ENCODE data around the gene PRUNE2.
A peak's percentile ranks its signal among the peaks of the same experiment; 100 is the strongest.

PRUNE2 gene

DNA sequence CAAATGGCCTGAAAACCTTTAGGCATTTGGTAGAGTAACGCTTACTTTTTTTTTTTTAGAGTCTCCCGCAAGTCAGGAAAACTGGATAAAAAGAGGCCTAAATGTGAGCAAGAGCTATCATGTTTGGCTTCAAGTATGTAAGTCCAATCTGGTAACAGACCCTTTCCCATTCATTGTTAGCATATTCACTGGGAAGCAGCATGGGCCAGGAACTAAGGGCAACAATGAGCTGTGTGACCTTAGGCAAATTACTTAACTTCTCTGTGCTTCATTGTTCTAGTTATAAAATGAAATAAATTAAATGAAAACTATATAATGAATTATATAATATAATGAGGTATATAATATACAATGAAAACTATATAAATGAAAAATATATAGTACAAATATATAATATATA lies 256.0 kb downstream of the PRUNE2 start:
- no peak for DNase-seq

- peak; percentile 86 for DNase-seq
These were observed 259.7 kb downstream of the PRUNE2 start for GRCh38 chr9:76646249-76646648.

- DNase-seq, result no peak
These were observed 261.2 kb downstream of the PRUNE2 start for GRCh38 chr9:76644647-76645250.

- no peak for DNase-seq
These were observed 261.7 kb downstream of the PRUNE2 start for GRCh38 chr9:76644171-76644570.

GRCh38 chr9:76643399-76644117 lies 262.4 kb downstream of the PRUNE2 start:
- DNase-seq, result no peak

GRCh38 chr9:76642701-76643209 lies 263.2 kb downstream of the PRUNE2 start:
- no peak for DNase-seq

DNA sequence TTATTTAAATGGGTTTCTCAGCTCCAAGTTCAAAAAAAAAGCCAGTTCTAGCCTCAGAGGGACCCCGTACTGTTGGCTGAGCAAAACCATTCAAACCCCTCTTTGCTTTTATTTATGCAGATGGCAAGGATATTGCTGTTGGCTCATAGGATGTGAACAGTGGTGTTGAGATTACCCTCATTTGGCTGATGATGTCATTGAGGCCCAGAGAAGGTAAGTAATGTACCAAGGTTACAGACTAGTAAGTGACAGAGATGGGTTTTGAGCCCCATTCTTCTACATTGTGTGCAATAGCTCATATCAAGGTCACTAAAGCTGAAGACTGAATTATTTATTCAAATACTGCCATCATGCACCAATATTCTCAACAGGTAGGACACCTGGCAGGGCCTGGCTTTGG lies 263.8 kb downstream of the PRUNE2 start:
- DNase-seq, result no peak

- DNase-seq, result no peak
These were observed 267.9 kb downstream of the PRUNE2 start for GRCh38 chr9:76638001-76638400.

- DNase-seq, result no peak
These were observed 268.5 kb downstream of the PRUNE2 start for GRCh38 chr9:76637416-76637815.

- DNase-seq, result no peak
These were observed 271.4 kb downstream of the PRUNE2 start for GRCh38 chr9:76634356-76635054.

DNA sequence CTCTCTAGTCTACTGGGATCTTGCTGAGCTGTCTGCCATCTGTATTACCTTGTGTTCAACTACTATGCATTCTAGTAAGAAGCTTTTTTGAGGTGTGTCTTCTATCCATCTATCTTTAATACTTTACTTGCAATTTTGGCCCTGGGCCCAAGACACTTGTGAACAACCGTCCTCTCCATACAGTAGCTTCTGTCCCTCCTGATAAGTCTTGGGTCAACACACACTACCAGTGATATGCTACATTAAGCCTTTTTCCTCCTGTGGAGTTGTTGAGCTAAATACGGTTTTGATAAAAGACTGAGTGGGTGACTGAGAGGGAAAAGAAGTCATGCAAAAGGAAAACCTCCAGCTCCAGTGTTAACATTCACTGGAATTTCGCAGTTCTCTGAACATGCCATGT lies 275.0 kb downstream of the PRUNE2 start:
- no peak for DNase-seq

DNA sequence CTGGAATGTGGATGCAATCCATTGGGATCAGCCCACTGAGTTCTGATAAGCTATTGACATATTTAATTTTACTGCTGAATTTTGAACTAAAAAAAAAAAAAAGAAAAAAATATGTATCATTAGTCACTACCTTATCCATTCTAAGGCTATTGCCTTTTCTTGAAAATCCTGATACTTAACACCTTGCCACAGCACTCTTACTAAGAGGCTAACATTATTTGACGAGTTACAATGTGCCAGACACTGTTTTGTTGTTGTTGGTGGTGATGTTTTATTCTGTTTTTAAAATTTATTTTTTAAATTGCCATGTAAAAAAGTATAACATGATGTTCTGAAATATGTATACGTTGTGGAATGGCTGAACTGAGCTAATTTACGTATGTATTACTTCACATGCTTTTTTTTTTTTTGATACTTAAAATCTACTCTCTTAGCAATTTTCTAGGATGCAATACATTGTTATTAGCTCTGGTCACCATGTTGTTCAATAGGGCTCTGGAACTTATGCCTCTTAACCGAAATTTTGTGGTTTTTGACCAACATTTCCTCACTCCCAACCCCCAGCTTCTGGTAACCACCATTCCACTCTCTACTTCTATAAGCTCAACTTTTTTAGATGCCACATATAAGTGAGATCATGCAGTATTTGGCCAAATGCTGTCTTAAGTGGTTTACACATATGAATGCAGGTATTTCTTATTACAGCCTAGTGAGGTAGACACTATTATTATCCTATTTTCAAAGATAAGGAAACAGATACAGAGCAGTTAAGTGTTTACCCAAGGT lies 276.5 kb downstream of the PRUNE2 start:
- no peak for DNase-seq

GRCh38 chr9:76628155-76628554 lies 277.8 kb downstream of the PRUNE2 start:
- DNase-seq, result no peak

GRCh38 chr9:76626980-76627379 lies 278.9 kb downstream of the PRUNE2 start:
- no peak for DNase-seq

DNA sequence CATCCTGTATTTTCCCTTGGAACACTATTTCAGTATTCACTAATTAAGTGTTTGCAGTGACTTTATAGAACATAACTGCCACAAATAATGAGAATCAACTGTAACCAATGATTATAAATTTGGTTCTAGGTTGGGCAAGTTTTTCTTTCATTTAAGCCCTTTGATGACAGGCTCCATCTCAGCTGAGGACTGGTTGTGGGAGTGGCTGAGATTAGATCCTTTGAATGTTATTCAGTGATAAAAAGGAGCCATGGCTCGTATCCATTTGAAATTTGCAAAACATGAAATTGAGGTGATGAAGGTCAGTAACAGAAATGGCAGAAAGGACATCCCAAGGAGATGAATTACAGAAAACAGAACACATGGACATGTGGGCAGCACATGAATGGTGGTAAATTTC lies 279.8 kb downstream of the PRUNE2 start:
- DNase-seq, result no peak

- DNase-seq, result no peak
These were observed 281.4 kb downstream of the PRUNE2 start for GRCh38 chr9:76624391-76625048.

DNA sequence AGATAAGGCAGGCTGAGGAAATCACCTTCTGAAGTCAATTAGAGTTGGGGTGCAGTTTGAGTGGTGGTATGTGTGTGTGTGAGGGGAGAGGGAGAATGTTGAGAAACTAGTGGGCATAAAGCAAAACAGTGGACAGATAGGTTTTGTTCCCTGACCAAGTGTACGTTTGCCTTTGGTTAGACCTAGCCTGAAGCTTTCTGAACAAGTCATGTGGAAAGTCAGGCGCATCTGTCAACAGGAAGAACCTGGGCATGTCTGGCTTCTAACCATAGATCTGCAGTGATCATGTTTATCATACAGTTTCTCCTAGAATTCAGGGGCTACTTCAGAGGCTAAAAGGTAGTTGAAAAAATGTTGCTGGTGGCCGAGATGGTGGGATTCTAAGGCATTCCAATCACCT lies 284.9 kb downstream of the PRUNE2 start:
- DNase-seq, result no peak

- DNase-seq, result no peak
These were observed 285.3 kb downstream of the PRUNE2 start for GRCh38 chr9:76620581-76620980.

DNA sequence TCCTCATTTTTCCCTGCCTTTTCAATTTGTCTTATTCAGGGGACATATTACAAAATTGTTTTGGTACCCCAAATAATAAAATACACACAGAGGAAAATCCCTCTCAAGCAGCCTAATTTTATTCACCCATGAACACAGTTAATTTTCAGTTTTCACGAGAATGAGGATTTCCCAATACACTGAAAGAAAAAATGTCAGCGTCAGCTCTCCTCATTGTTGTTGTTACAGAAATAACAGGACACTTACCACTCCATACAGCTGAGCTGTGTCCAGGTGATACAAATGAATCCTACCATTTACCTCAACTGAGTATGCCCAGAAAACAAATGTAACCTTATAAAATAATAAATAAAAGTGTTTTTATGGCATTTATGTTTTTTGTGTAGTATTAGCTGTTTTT lies 286.3 kb downstream of the PRUNE2 start:
- DNase-seq, result no peak

GRCh38 chr9:76619197-76619596 lies 286.7 kb downstream of the PRUNE2 start:
- DNase-seq, result no peak

GRCh38 chr9:76618762-76619161 lies 287.2 kb downstream of the PRUNE2 start:
- no peak for DNase-seq

DNA sequence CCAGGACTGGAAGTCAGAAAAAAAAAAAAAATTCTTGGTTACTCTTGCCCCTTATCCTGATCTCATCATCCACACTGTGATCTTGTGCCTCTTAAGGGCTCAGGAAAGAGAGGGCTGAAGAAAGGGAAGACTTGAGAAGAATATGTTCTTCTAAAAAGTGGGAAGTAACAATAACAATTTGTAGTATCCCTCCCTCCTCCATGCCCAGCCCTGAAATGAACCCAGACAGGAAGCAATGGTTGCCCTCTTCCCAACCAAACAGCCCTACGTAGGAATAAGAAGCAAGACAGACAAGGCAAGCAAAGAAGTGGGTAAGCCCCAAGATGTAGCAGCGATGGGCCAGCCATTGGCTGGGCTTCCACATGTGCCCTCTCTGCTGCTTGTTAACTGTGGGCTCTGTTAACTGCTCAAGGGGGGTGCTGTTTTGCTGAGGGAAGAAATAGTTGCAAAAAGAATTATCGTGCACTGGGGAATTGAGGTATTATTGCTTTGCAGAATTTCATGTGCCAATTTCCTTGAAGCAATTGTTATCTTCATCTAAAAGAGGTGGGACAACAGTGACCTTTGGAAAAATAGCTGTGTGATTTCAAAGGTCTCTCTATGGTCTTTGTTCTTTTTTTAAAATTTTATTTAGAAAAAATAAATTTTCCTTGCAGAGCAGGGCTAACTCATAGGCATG lies 288.3 kb downstream of the PRUNE2 start:
- no peak for DNase-seq
